Activated naive CD8-positive, alpha-beta T cell treated with anti-CD3 and anti-CD28 coated beads, Interleukin-2, amount 10 ng/mL, durations not matched to agents 7 days and 5 days (primary cell): Measurements from ENCODE around the gene B9D1. TPM values are rescaled to one million over a fixed set of nuclear protein-coding genes. Genes with fewer than 3 reads are reported as not detected.

ENCODE experiments used
- ATAC-seq: fragments of 150-1000 bp; cut with Tn5 transposase; one replicate; pipeline ENCODE4 v1.10.0; 2021; ENCODE audit warnings: low read depth, moderate library complexity
- POLR2A ChIA-PET: fragments of 350-600 bp; sonication (Branson Sonifier 250); formaldehyde crosslinking; loops from one replicate; lab custom pipeline; 2021; ENCODE audit warnings: antibody characterized with exemption; lab: Charles Lee
- DNase-seq: peaks from one replicate; pipeline ENCODE4 v3.0.0; 2021
- H3K27ac Mint-ChIP-seq: one replicate; pipeline ENCODE4 v1.8.0; 2022; ENCODE audit warnings: mild to moderate bottlenecking, mixed read lengths
- H3K27me3 Mint-ChIP-seq: one replicate; pipeline ENCODE4 v1.8.0; 2022; ENCODE audit warnings: mild to moderate bottlenecking, moderate library complexity, mixed read lengths
- H3K36me3 Mint-ChIP-seq: one replicate; pipeline ENCODE4 v1.8.0; 2021; ENCODE audit warnings: mild to moderate bottlenecking, mixed read lengths
- H3K4me1 Mint-ChIP-seq: one replicate; pipeline ENCODE4 v1.8.0; 2021; ENCODE audit warnings: mixed read lengths
- H3K4me3 Mint-ChIP-seq: one replicate; pipeline ENCODE4 v1.8.0; 2022; ENCODE audit warnings: mild to moderate bottlenecking, moderate library complexity, mixed read lengths
- H3K9me3 Mint-ChIP-seq: one replicate; pipeline ENCODE4 v1.8.0; 2021; ENCODE audit warnings: mixed read lengths
- total RNA-seq, 2 experiments: library from RNA; stranded (reverse); gene quantifications; one replicate each; pipeline ENCODE4 v1.2.3, GENCODE V29; 2021

B9D1 gene
- total RNA-seq, 2 experiments from 2014 or later = 1.6 to 2.1 TPM

- ATAC-seq = no peak
- Mint-ChIP-seq H3K27me3 (peaks cover 41% of the 10 kb centered on the region), H3K36me3 (no peaks in the 10 kb centered on the region), H3K9me3 (no peaks in the 10 kb centered on the region), H3K27ac (peak overlapping the region; percentile 4), H3K4me3 (no peak overlapping the region), H3K4me1 (peaks cover 31% of the 10 kb centered on the region)
- DNase-seq = no peak
- POLR2A ChIA-PET = no interaction called here
Measured at GRCh38 chr17:19307521-19307920, 55.0 kb downstream of the B9D1 start.

GRCh38 chr17:19306160-19307111 is 56.1 kb downstream of the B9D1 start:
- H3K27ac Mint-ChIP-seq = peak overlapping the region; percentile 24
- DNase-seq = no peak
- POLR2A ChIA-PET = interaction anchor here (1.1 kb wide), 1 partner anchor 71 kb away, joined by 3 read pairs; no protein-coding TSS in a partner anchor
- H3K9me3 Mint-ChIP-seq = no peaks in the 10 kb centered on the region
- peak overlapping the region; percentile 55 for H3K4me3 Mint-ChIP-seq
- peaks cover 41% of the 10 kb centered on the region for H3K27me3 Mint-ChIP-seq
- ATAC-seq = peak; percentile 88
- peaks cover 28% of the 10 kb centered on the region for H3K4me1 Mint-ChIP-seq
- H3K36me3 Mint-ChIP-seq = no peaks in the 10 kb centered on the region

GRCh38 chr17:19305761-19306159 is 56.8 kb downstream of the B9D1 start:
- Mint-ChIP-seq H3K9me3 (no peaks in the 10 kb centered on the region), H3K4me1 (peaks cover 28% of the 10 kb centered on the region), H3K36me3 (no peaks in the 10 kb centered on the region), H3K27ac (no peak overlapping the region), H3K4me3 (peak overlapping the region; percentile 17), H3K27me3 (peaks cover 41% of the 10 kb centered on the region)
- DNase-seq = no peak
- ATAC-seq = no peak
- POLR2A ChIA-PET = interaction anchor here (1.1 kb wide), 1 partner anchor 72 kb away, joined by 3 read pairs; no protein-coding TSS in a partner anchor

- H3K4me3 Mint-ChIP-seq = peak overlapping the region; percentile 17
- DNase-seq (no peak), ATAC-seq (no peak)
- no peaks in the 10 kb centered on the region for H3K36me3 Mint-ChIP-seq
- H3K9me3 Mint-ChIP-seq = no peaks in the 10 kb centered on the region
- POLR2A ChIA-PET = no interaction called here
- H3K27me3 Mint-ChIP-seq = peaks cover 37% of the 10 kb centered on the region
- peak overlapping the region; percentile 32 for H3K27ac Mint-ChIP-seq
- H3K4me1 Mint-ChIP-seq = peaks cover 28% of the 10 kb centered on the region
Measured at GRCh38 chr17:19305256-19305655, 57.3 kb downstream of the B9D1 start.

DNA sequence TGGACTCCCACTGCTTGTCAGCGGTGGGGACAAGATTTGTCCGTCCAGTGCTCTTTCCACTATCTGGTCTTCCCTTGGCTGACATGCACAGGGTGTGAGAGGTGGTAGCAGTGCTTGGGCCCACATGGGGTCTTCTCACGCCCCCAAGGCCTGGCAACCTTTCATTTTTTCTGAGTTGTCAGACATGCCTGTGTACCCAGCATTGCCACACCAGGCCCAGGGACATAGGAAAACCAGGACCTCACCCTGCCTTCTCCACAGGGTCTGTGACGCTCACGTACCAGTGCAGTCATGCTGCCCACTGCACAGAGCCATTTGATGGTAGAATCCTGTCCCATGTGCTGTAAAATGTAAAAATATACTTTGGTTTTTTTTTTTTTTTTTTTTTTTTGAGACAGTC is 57.8 kb downstream of the B9D1 start:
- POLR2A ChIA-PET = no interaction called here
- H3K27ac Mint-ChIP-seq = no peak overlapping the region
- DNase-seq (no peak), ATAC-seq (no peak)
- no peaks in the 10 kb centered on the region for H3K9me3 Mint-ChIP-seq
- H3K36me3 Mint-ChIP-seq = no peaks in the 10 kb centered on the region
- no peak overlapping the region for H3K4me3 Mint-ChIP-seq
- H3K27me3 Mint-ChIP-seq = peaks cover 38% of the 10 kb centered on the region
- H3K4me1 Mint-ChIP-seq = peaks cover 28% of the 10 kb centered on the region

DNA sequence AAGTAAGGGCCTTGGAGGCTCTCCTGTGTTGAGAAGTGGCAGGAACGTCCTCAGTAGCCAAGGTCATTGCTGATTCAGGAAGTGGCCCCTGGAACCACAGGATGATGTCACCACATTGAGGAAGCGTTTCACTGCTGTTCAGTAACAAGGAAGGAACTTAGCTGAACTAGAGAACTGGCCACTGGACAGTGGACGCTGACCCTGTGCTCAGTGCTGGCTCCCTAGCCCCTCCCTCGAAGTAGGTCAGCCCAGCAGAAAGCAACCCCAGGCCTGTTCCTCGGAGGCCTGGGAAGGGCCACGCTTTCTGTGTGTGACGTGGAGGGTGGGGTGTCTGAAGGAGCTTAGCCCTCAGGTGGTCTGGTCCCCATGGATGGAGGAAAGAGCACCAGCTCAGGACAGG is 58.3 kb downstream of the B9D1 start:
- Mint-ChIP-seq H3K4me1 (peaks cover 28% of the 10 kb centered on the region), H3K36me3 (no peaks in the 10 kb centered on the region), H3K4me3 (no peak overlapping the region), H3K27me3 (peaks cover 36% of the 10 kb centered on the region), H3K27ac (no peak overlapping the region), H3K9me3 (no peaks in the 10 kb centered on the region)
- POLR2A ChIA-PET = no interaction called here
- ATAC-seq (no peak), DNase-seq (no peak)

DNA sequence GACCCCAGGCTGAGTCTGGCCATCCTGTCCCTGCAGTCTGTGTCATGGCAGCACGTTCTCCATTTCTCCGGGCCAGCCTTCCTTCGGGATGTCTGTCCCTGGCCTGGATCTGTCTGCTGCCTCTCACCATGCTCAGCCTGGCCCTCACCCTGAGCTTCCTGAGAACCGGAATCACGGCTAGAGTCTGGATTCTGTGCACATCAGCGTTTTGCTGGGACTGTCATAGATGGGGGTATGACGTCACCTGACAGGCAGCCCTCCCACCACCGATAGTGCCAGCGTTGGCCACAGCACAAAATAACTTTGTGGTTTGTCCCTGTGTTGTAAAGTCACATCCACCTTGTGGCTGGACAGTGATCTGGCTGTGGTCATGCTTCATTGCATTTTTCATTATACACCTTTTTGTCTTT is 59.2 kb downstream of the B9D1 start:
- Mint-ChIP-seq H3K36me3 (no peaks in the 10 kb centered on the region), H3K27me3 (peaks cover 28% of the 10 kb centered on the region), H3K4me1 (peaks cover 28% of the 10 kb centered on the region), H3K27ac (no peak overlapping the region), H3K4me3 (no peak overlapping the region), H3K9me3 (no peaks in the 10 kb centered on the region)
- ATAC-seq (no peak), DNase-seq (no peak)
- POLR2A ChIA-PET = interaction anchor here (0.6 kb wide), 1 partner anchor 36 kb away, joined by 3 read pairs; no protein-coding TSS in a partner anchor

- Mint-ChIP-seq H3K4me1 (peaks cover 28% of the 10 kb centered on the region), H3K9me3 (no peaks in the 10 kb centered on the region), H3K36me3 (no peaks in the 10 kb centered on the region), H3K27ac (no peak overlapping the region), H3K4me3 (no peak overlapping the region), H3K27me3 (peaks cover 22% of the 10 kb centered on the region)
- no peak for ATAC-seq
- POLR2A ChIA-PET = no interaction called here
- no peak for DNase-seq
Measured at GRCh38 chr17:19302791-19303331, 59.7 kb downstream of the B9D1 start.

- Mint-ChIP-seq H3K36me3 (no peaks in the 10 kb centered on the region), H3K4me1 (peaks cover 25% of the 10 kb centered on the region), H3K9me3 (no peaks in the 10 kb centered on the region), H3K4me3 (no peak overlapping the region), H3K27me3 (peaks cover 19% of the 10 kb centered on the region), H3K27ac (no peak overlapping the region)
- POLR2A ChIA-PET = no interaction called here
- ATAC-seq = no peak
- no peak for DNase-seq
Measured at GRCh38 chr17:19301973-19302372, 60.5 kb downstream of the B9D1 start.

DNA sequence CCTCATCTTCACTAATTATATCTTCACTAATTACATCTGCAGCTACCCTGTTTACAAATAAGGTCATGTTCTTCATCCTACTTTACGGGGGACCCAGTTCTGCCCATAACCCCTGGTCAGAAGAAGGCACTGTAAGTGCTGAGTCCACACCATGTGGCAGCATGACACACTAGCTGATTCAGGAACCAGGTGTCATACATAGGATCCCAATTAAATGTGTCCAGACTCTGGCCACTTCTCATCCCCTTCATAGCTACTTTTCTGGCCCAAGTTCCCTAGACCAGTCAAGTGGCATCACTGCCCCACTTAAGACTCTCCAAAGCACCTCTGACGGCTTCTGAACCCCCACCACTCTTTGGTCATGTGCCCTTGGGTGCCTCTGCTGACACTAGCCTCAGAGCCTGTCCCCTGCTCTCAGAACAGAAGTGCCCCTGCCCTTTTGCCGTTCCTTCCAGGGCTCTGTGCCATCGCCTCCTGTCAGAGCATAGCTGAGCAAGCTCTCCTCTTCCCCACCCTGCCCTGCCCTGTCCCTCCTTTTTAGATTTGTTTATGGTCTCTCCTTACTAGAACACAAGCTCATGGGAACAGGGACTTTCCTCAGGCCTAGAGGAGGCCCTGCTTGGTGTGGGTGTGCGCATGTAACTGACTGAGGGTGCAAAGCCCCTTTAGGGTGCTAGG is 61.1 kb downstream of the B9D1 start:
- POLR2A ChIA-PET = no interaction called here

DNA sequence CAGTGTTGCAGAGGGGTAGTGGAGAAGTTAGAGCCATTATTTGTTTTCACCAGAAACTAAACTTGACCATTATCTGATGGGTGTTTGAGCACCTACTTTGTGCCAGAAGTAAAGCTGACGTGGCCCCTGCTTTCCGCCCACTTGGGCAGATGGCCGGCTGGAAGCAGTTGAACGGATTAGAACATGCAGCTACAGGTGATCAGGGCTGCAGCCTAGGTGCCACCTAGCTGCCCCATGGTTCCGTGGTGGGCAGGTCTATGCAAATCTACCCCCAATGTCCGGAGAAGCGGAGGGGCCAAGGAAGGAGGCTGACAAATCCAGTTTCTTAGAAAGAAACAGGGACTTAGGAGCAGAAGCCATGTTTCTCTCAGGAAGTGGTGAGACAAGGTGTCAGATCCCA is 62.7 kb downstream of the B9D1 start:
- no peaks in the 10 kb centered on the region for H3K36me3 Mint-ChIP-seq
- peaks cover 17% of the 10 kb centered on the region for H3K27me3 Mint-ChIP-seq
- no peaks in the 10 kb centered on the region for H3K9me3 Mint-ChIP-seq
- POLR2A ChIA-PET = no interaction called here
- H3K4me3 Mint-ChIP-seq = no peak overlapping the region
- no peak overlapping the region for H3K27ac Mint-ChIP-seq
- DNase-seq = no peak
- ATAC-seq = no peak
- H3K4me1 Mint-ChIP-seq = peaks cover 5% of the 10 kb centered on the region

More for the DNA sequence above, 61.1 kb downstream of the B9D1 start:
- Mint-ChIP-seq H3K27me3 (peaks cover 18% of the 10 kb centered on the region), H3K9me3 (no peaks in the 10 kb centered on the region), H3K4me1 (peaks cover 19% of the 10 kb centered on the region), H3K4me3 (no peak overlapping the region), H3K36me3 (no peaks in the 10 kb centered on the region), H3K27ac (no peak overlapping the region)
- no peak for ATAC-seq
- DNase-seq = no peak

DNA sequence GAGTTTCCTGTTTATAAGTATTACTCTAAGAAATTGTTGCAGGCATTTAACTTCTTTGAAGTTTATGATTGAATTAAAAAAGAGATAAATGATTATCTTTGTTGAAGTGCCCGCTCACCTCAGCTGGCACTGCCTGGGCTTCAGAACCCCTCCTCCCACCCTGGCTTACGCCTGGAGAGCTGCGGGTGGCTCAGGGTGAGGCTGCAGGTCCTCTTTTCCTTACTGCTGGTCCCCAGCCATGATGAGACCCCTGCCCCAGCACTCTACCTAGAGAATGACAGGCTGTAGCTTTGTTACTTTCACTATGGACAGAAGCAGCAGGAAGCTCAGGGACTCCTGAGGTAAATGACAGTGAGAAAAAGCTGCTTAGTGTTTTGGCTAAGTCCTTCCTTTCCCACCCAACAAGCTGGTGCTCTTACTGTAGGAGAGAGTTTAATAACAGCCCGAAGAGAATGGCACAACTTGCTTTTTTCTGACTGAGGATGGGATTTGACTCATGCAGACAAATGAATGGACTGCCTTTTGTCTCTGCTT is 63.2 kb downstream of the B9D1 start:
- Mint-ChIP-seq H3K4me1 (peaks cover 4% of the 10 kb centered on the region), H3K27me3 (peaks cover 17% of the 10 kb centered on the region), H3K4me3 (no peak overlapping the region), H3K36me3 (no peaks in the 10 kb centered on the region), H3K27ac (no peak overlapping the region), H3K9me3 (no peaks in the 10 kb centered on the region)
- no peak for ATAC-seq
- POLR2A ChIA-PET = no interaction called here
- DNase-seq = no peak

- no peaks in the 10 kb centered on the region for H3K36me3 Mint-ChIP-seq
- ATAC-seq (no peak), DNase-seq (no peak)
- no peak overlapping the region for H3K27ac Mint-ChIP-seq
- peaks cover 1% of the 10 kb centered on the region for H3K4me1 Mint-ChIP-seq
- POLR2A ChIA-PET = no interaction called here
- peaks cover 17% of the 10 kb centered on the region for H3K27me3 Mint-ChIP-seq
- H3K4me3 Mint-ChIP-seq = no peak overlapping the region
- no peaks in the 10 kb centered on the region for H3K9me3 Mint-ChIP-seq
Measured at GRCh38 chr17:19298569-19299213, 63.8 kb downstream of the B9D1 start.
